DMS153 treated with DMSO at 0.1 percent for 48 hours (cell line): ENCODE results near the gene WDR86.

Experiments
- DNase-seq: peaks from one replicate; lab custom pipeline; 2025; ENCODE audit not compliant: unreplicated experiment; lab: John Stamatoyannopoulos, UW

Gene WDR86

GRCh38 chr7:151409667-151410404 lies at the start of gene WDR86:
Gene WDR86 (minus strand): TSS chr7:151410038. CDS start chr7:151409589, 449 bp downstream.
- DNase-seq = no peak

- DNase-seq = no peak
Observed at GRCh38 chr7:151457534-151457933, 47.7 kb upstream of the WDR86 start.

GRCh38 chr7:151456782-151457181 lies 46.9 kb upstream of the WDR86 start:
- DNase-seq = no peak

GRCh38 chr7:151456276-151456675 lies 46.4 kb upstream of the WDR86 start:
- no peak for DNase-seq

- no peak for DNase-seq
Observed at GRCh38 chr7:151455690-151456089, 45.9 kb upstream of the WDR86 start.

GRCh38 chr7:151454932-151455530 lies 45.2 kb upstream of the WDR86 start:
- no peak for DNase-seq

- DNase-seq = no peak
Observed at GRCh38 chr7:151454305-151454704, 44.5 kb upstream of the WDR86 start.

- no peak for DNase-seq
Observed at GRCh38 chr7:151453326-151453791, 43.5 kb upstream of the WDR86 start.

GRCh38 chr7:151452680-151453325 lies 43.0 kb upstream of the WDR86 start:
- DNase-seq = no peak

- DNase-seq = no peak
Observed at GRCh38 chr7:151451626-151452571, 42.1 kb upstream of the WDR86 start.

GRCh38 chr7:151451156-151451555 lies 41.3 kb upstream of the WDR86 start:
- DNase-seq = no peak

- no peak for DNase-seq
Observed at GRCh38 chr7:151449990-151450389, 40.2 kb upstream of the WDR86 start.

- DNase-seq = no peak
Observed at GRCh38 chr7:151448261-151449252, 38.7 kb upstream of the WDR86 start.

GRCh38 chr7:151447901-151448260 lies 38.0 kb upstream of the WDR86 start:
- no peak for DNase-seq

- no peak for DNase-seq
Observed at GRCh38 chr7:151447312-151447711, 37.5 kb upstream of the WDR86 start.

GRCh38 chr7:151446412-151446811 lies 36.6 kb upstream of the WDR86 start:
- DNase-seq = no peak

GRCh38 chr7:151444632-151445031 lies 34.8 kb upstream of the WDR86 start:
- DNase-seq = no peak

GRCh38 chr7:151442776-151443496 lies 33.1 kb upstream of the WDR86 start:
- no peak for DNase-seq

GRCh38 chr7:151440799-151441445 lies 31.1 kb upstream of the WDR86 start:
- DNase-seq = no peak
